A673 (cell line): ENCODE measurements around the gene TMA7B. TPM values are rescaled to one million over a fixed set of nuclear protein-coding genes. Genes with fewer than 3 reads are reported as not detected.

ENCODE experiments used
- BruUV-seq: library from RNA; stranded (reverse); fragments of 400-500 nt; replicated peaks from 2 replicates; lab custom pipeline; 2021; lab: Mats Ljungman, UMichigan
- CTCF ChIA-PET: fragments of 300-600 bp; sonication (Branson Sonifier 250); formaldehyde crosslinking; loops from one replicate; lab custom pipeline; 2022; ENCODE audit warnings: antibody characterized with exemption; lab: Charles Lee
- POLR2A ChIA-PET: fragments of 300-600 bp; sonication (Branson Sonifier 250); formaldehyde crosslinking; loops from one replicate; lab custom pipeline; 2022; ENCODE audit warnings: antibody characterized with exemption; ENCODE audit not compliant: low non-redundant PET; lab: Charles Lee
- DNase-seq: peaks from one replicate; pipeline ENCODE4 v3.0.0-alpha.2; 2015; ENCODE audit warnings: low spot score
- H3K27ac ChIP-seq: fragments of 200-600 bp; sonication (generic); 2 replicates; pipeline ENCODE4 v1.5.1; 2016; ENCODE audit warnings: mixed run types, low read depth, mild to moderate bottlenecking, mixed read lengths, antibody characterized with exemption, low read length; ENCODE audit not compliant: poor library complexity, severe bottlenecking
- H3K27me3 ChIP-seq: fragments of 200-600 bp; sonication (generic); replicated peaks from 2 replicates; pipeline ENCODE4 v1.6.1; 2017; ENCODE audit warnings: mixed run types, low read depth, mild to moderate bottlenecking, mixed read lengths, antibody characterized with exemption, low read length; ENCODE audit not compliant: insufficient read depth, poor library complexity
- H3K36me3 ChIP-seq: fragments of 200-600 bp; sonication (generic); 2 replicates; pipeline ENCODE4 v1.6.1; 2016; ENCODE audit warnings: mixed run types, mild to moderate bottlenecking, mixed read lengths, antibody characterized with exemption, low read length; ENCODE audit not compliant: insufficient read depth, poor library complexity, severe bottlenecking
- H3K4me1 ChIP-seq: fragments of 200-600 bp; sonication (generic); 2 replicates; pipeline ENCODE4 v1.6.1; 2017; ENCODE audit warnings: mixed run types, mild to moderate bottlenecking, mixed read lengths, antibody characterized with exemption, low read length; ENCODE audit not compliant: insufficient read depth, poor library complexity, severe bottlenecking
- H3K4me3 ChIP-seq: fragments of 200-600 bp; sonication (generic); 2 replicates; pipeline ENCODE4 v1.5.1; 2016; ENCODE audit warnings: low read depth, mixed run types, mild to moderate bottlenecking, mixed read lengths, low read length; ENCODE audit not compliant: poor library complexity, severe bottlenecking
- H3K9me3 ChIP-seq: fragments of 200-600 bp; sonication (generic); 2 replicates; pipeline ENCODE4 v1.6.1; 2016; ENCODE audit warnings: mixed run types, low read depth, mild to moderate bottlenecking, mixed read lengths, antibody characterized with exemption, low read length; ENCODE audit not compliant: poor library complexity, severe bottlenecking
- EZH2 ChIP-seq: fragments of 200-600 bp; sonication (generic); IDR thresholded peaks from 2 replicates; pipeline ENCODE4 v1.6.1; 2017; ENCODE audit warnings: borderline replicate concordance, low read depth, mild to moderate bottlenecking, mixed read lengths, antibody characterized with exemption, low read length; ENCODE audit not compliant: poor library complexity, severe bottlenecking
- intact Hi-C: fragments of 100-400 bp; cut with micrococcal nuclease; formaldehyde crosslinking; loops from one replicate; pipeline ENCODE4 v1.10.0; 2022; ENCODE audit not compliant: unreplicated experiment
- total RNA-seq: library from RNA; stranded (reverse); gene quantifications from 2 replicates; pipeline ENCODE4 v1.2.3, GENCODE V29; 2021
- TF ChIP-seq, protein P1 (sequence below): fragments of 300-800, 200-600 bp; sonication (generic); conservative IDR thresholded peaks from 2 replicates; pipeline ENCODE4 v1.5.1; 2017; ENCODE audit warnings: low read depth, mild to moderate bottlenecking, antibody characterized with exemption, low read length, moderate library complexity, mixed read lengths

Gene TMA7B
- total RNA-seq, 1 experiment from 2014 or later = not detected

DNA sequence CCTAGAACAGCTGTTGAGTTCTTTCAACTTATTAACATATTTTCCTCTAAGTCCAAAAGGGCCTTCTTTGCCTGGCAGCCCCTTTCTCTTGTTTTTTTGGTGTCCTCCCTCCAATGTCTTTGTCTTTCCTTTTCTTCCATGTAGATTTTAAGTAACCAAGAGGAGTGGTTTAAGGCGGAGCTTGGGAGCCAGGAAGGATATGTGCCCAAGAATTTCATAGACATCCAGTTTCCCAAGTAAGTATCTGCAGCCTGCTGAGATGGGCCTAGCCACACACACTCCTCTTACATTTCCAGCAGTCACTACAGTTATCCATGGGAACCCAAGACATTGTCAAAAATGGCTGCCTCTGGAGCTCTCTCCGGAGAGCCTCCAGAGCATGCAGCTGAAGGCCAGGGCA lies 4.5 kb upstream of the TMA7B start:
- Histone ChIP-seq H3K27ac (no peak overlapping the region), H3K27me3 (no peaks in the 10 kb centered on the region), H3K4me3 (no peak overlapping the region), H3K9me3 (no peaks in the 10 kb centered on the region), H3K36me3 (no peaks in the 10 kb centered on the region), H3K4me1 (no peaks in the 10 kb centered on the region)
- intact Hi-C loops = no loop called here
- ChIA-PET CTCF (interaction anchor here (0.7 kb wide), 1 partner anchor 73 kb away, joined by 7 read pairs; no protein-coding TSS in a partner anchor), POLR2A (no interaction called here)
- BruUV-seq = no TSS peak
- TF ChIP-seq, protein P1, sequence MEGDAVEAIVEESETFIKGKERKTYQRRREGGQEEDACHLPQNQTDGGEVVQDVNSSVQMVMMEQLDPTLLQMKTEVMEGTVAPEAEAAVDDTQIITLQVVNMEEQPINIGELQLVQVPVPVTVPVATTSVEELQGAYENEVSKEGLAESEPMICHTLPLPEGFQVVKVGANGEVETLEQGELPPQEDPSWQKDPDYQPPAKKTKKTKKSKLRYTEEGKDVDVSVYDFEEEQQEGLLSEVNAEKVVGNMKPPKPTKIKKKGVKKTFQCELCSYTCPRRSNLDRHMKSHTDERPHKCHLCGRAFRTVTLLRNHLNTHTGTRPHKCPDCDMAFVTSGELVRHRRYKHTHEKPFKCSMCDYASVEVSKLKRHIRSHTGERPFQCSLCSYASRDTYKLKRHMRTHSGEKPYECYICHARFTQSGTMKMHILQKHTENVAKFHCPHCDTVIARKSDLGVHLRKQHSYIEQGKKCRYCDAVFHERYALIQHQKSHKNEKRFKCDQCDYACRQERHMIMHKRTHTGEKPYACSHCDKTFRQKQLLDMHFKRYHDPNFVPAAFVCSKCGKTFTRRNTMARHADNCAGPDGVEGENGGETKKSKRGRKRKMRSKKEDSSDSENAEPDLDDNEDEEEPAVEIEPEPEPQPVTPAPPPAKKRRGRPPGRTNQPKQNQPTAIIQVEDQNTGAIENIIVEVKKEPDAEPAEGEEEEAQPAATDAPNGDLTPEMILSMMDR = no peak
- TF ChIP-seq EZH2 = no peak
- no peak for DNase-seq

DNA sequence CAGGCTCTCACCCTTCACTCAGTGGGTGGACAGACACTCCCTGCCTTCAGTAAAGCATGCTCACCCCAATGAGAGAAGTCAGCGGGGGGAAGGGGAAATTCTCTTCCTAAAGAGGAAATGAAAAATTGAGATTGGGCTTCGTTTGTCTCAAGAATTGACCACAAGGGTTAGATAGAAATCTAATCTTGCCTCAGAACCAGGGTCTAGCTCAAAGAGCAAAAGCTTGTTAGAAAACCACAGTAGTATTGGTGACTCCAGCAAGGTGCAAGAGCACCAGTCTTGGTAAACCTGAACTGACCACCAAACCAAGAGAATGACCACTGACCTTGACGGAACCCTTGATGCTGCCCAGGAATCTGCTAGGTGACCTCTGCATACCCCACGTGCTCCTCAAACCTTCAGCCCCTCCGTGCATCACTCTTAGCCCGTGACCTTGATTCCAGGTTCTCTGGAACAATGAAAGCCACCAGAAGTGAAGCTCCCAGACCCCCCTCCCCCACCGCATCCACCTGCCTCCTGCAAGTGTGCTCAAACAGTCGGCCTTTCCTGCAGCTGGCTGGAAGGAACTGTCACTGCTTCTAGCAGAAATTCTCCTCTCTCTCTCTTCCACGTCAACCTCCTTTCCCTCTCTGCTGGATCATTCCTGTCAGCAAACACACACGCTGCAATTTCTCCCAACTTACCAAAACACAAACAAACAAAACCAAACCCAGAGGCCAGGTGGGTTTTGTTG lies 3.1 kb upstream of the TMA7B start:
- ChIA-PET POLR2A (no interaction called here), CTCF (no interaction called here)
- TF ChIP-seq, protein P1 = no peak

DNA sequence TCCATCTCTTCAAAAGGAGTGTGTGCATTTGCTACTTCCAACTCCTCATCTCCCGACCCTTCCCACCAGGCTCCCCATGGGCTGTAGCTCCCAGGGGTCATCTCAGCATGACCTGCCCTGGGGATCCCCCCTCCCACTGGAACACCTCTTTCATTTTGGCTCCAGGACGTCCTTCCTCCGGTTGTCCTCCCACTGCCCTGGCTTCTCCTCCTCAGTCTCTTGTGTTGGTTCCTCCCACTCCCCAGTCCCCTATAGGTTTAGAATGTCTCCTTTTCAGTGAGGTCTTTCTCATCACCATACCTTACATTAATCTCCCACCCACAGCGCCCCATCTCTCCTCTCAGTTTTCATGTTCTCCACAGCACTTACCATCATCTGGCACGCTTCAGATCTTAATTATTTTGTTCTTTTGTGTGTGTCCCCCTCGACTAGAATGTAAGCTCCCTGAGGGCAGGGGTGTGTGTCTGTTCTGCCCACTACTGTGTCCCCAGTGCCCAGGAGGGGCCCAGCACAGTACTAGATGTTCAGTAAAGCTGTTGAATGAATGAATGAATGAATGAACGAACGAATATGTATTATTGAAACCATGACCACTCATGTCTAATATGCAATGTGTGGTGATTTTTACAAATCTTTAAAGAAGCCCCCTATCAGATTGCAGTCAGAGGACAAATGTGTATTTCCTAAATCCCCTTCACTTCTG lies 2.0 kb upstream of the TMA7B start:
- H3K27me3 ChIP-seq = no peaks in the 10 kb centered on the region
- ChIA-PET POLR2A (no interaction called here), CTCF (no interaction called here)
- no peaks in the 10 kb centered on the region for H3K4me1 ChIP-seq
- no peak overlapping the region for H3K27ac ChIP-seq
- no peak overlapping the region for H3K4me3 ChIP-seq
- BruUV-seq = no TSS peak
- DNase-seq = no peak
- no peak for TF ChIP-seq EZH2
- TF ChIP-seq, protein P1 = no peak
- H3K9me3 ChIP-seq = no peaks in the 10 kb centered on the region
- H3K36me3 ChIP-seq = no peaks in the 10 kb centered on the region
- intact Hi-C loops = no loop called here

More for the DNA sequence above, 3.1 kb upstream of the TMA7B start:
- Histone ChIP-seq H3K4me1 (no peaks in the 10 kb centered on the region), H3K27me3 (no peaks in the 10 kb centered on the region), H3K36me3 (no peaks in the 10 kb centered on the region), H3K9me3 (no peaks in the 10 kb centered on the region), H3K4me3 (no peak overlapping the region), H3K27ac (no peak overlapping the region)
- BruUV-seq = no TSS peak
- intact Hi-C loops = no loop called here
- DNase-seq = no peak
